Glomerular endothelial cell (primary cell): ENCODE data around the gene ZBBX. TPM values are rescaled to one million over a fixed set of nuclear protein-coding genes. Genes with fewer than 3 reads are reported as not detected.
"Not testable (repeated sequence)": the region's sequence is repeated elsewhere in the genome, so short reads cannot be mapped to it uniquely, and the experiment has no call there.

Experiments
- DNase-seq: peaks from one replicate; pipeline ENCODE4 v3.0.0-alpha.2; 2011; ENCODE audit warnings: low read depth, low spot score; ENCODE audit errors: extremely low read depth
- total RNA-seq: library from RNA; depleted of rRNA; stranded (reverse); fragments of >200 nt; gene quantifications from 2 replicates; pipeline ENCODE4 v1.2.3, GENCODE V29; 2015

Gene ZBBX, protein sequence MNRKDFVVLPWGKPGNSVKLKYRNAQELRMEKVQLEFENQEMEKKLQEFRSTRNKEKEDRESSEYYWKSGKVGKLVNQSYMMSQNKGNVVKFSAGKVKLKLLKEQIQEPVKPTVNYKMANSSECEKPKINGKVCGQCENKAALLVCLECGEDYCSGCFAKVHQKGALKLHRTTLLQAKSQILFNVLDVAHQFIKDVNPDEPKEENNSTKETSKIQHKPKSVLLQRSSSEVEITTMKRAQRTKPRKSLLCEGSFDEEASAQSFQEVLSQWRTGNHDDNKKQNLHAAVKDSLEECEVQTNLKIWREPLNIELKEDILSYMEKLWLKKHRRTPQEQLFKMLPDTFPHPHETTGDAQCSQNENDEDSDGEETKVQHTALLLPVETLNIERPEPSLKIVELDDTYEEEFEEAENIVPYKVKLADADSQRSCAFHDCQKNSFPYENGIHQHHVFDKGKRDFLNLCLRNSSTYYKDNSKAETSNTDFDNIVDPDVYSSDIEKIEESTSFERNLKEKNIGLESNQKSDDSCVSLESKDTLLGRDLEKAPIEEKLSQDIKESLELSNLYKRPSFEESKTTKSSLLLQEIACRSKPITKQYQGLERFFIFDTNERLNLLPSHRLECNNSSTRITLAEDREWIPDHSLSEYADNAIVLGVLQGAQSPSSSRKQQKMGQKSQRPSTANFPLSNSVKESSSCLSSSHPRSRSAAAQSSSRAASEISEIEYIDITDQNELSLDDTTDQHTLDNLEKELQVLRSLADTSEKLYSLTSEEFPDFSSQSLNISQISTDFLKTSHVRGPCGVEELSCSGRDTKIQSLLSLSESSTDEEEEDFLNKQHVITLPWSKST
- total RNA-seq, result 0.47 TPM in 1 of 2 replicates, not detected in the other

DNA sequence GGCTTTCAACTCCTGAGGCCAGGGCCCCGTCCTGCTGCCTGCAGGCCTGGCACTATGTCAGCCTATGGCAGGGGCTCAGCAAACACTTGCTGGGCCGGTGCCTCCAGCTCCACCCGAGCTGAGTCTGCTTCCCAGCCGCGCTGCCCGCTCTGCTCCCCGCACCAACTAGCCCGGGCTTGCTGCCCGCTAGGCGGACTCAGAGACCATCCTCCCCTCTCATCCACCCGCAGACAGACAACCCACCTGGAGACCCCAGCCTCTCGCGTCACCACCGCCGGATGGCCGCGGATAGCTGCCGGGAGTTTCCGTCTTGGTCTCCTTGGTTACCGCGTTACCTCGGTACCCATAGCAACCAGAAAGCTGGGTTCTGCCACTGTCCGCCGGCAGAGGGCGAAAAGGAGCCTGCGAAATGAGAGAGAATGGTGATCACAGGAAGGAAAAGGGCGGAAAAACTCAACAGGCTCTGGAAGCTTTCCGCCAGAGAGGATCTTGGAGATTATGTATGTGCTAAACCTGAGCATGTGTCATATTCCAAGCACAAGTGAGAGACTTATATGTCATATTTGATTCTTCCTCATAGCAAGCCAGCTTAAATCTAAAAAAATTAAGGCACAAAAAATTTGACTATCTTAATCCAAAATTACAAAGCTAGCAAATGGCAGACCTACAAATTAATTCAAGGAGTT, at the start of gene ZBBX:
ZBBX (minus strand) TSS at position 294 of the 686 bp plus-strand sequence. CDS start 7,396 bp downstream, outside the sequence.
- peak; percentile 50 for DNase-seq

DNA sequence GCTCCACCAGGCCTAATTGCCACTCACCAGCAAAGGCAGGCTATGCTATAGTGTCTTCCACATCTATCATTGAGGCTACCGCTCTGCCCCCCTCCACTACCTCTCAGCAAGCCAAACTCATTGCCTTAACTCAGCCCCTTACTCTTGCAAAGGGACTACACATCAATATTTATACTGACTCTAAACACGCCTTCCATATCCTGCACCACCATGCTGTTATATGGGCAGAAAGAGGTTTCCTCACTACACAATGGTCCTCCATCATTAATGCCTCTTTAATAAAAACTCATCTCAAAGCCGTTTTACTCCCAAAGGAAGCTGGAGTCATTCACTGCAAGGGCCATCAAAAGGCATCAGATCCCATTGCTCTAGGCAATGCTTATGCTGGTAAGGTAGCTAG, 46.9 kb upstream of the ZBBX start:
- not testable (repeated sequence) for DNase-seq

DNA sequence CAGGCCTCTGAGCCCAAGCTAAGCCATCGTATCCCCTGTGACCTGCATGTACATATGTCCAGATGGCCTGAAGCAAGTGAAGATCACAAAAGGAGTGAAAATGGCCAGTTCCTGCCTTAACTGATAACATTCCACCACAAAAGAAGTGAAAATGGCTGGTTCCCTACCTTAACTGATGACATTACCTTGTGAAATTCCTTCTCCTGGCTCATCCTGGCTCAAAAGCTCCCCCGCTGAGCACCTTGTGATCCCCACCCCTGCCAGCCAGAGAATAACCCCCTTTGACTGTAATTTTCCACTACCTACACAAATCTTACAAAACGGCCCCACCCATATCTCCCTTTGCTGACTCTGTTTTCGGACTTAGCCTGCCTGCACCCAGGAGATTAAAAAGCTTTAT, 42.3 kb upstream of the ZBBX start:
- not testable (repeated sequence) for DNase-seq

GRCh38 chr3:167409611-167410010, 29.5 kb upstream of the ZBBX start:
- DNase-seq, result no peak

DNA sequence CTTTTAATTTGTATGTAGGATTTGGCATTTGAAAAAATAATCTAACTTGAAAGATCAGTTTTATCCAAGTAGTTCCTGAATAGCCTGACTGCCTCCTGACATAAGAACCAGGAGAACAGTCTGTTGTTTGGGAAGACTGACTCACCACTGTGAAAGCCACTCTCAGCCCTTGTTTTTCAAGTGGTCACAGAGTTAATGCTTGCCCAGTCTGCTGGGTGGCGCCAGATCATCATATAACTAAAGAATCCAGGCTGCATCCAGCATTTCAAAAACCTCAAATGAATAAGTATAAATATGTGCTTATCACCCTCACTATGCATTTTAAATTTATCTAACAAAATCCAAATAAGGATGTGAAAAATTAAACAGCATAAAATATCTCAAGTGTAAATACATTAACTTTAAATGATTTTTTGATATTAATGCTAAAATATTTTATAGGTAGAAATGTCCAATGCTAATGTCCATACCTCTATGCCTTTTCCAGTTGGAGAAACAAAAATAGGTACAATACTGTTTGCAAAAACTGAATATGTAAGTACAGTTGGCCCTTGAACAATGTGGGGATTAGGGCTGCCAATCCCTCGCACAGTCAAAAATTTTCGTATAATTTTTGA, 26.9 kb upstream of the ZBBX start:
- DNase-seq, result peak; percentile 3

GRCh38 chr3:167397826-167398225, 17.7 kb upstream of the ZBBX start:
- DNase-seq, result no peak

DNA sequence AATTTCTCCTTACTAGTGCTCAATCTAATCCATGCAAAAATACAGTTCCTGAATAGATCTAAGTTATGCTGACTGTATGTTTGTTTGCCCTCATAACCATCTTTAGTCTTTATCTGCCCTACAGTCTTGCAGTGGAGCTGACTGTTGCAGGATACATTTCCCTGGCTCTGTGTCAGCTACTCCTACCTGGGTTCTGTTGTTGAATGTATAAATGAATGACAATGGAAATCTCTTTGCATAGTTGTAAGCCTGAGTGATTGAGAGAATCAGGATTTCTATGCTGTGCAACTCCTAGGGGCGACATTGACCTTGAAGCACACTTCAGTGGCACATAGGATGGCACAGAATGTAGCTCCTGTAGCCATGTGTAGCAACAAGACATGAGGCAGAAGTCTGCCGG, 16.0 kb upstream of the ZBBX start:
- DNase-seq, result no peak

- DNase-seq, result no peak
Observed at GRCh38 chr3:167394003-167394402, 13.9 kb upstream of the ZBBX start.

- DNase-seq, result no peak
Observed at GRCh38 chr3:167382155-167382554, 2.1 kb upstream of the ZBBX start.

GRCh38 chr3:167375478-167375877, 4.6 kb downstream of the ZBBX start:
- DNase-seq, result no peak

DNA sequence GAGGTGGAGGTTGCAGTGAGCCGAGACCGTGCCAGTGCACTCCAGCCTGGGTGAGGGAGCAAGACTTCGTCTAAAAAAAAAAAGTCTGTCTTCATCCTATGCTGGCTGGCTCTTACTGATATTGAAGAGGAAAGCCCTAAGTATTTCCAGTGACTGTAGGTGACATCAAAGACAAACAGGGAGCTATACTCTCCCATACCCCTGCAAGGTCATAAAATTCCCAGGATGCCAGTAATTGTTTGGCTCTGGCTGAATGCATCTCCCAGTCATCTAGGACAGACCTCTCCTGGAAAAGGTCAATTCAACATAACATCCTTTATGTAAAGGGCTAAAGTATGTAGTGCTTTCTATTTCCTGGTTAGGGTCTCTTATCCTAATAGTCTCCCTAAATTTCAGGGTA, 8.0 kb downstream of the ZBBX start:
- DNase-seq, result no peak

- DNase-seq, result no peak
Observed at GRCh38 chr3:167361948-167362347, 18.1 kb downstream of the ZBBX start.

DNA sequence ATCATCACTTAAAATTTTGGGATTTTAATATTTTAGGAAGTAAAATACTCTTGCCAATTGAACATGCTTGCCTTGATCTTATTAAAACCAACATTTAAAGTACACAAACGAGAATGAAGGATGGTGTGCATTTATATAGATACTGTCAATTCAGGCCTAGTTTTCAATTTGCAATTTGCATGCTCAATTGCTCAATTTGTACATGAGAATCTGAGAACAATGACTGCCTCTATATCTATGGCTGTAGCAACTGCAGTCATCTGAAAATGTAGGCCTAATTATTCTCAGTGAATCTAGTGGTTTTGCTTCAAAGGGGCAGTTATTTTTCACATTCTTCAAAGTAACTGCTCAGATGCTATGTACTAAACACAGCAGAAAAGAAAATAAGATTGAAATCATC, 18.8 kb downstream of the ZBBX start:
- DNase-seq, result no peak

DNA sequence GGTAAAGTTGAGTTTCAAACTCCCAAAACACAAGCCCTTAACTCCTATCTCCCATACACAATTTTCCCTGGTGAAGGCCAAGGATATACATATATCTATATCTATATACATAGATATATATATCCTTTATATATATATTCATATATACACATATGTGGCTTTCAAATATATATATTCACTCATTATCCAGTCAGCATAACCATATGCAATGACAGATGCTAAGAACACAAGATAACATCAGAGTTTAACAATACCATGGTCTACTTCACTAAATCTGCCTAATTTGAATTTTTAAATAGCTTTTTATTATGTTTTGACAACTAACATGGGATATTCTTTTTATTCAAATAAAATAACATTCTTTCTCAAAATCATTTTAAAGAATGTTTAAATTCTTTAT, 24.7 kb downstream of the ZBBX start:
- DNase-seq, result no peak

DNA sequence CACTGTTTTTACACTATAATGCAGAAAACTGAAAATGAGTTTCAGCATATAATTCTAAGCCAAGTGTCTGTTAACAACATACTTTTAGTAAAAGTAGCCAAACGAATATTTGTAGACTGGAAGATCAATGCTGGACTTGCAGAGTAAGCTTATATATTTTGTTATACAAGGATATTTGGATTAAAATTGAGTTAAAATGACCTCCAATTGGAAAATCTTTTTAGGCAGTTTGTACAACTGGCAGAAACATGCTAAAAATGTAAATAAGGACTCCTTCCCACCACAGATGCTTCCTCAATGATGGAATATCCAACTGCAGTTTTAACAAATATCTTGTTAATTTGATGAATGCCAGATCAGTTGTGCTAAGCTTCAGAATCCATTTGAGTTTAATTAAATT, 25.3 kb downstream of the ZBBX start:
- DNase-seq, result no peak

DNA sequence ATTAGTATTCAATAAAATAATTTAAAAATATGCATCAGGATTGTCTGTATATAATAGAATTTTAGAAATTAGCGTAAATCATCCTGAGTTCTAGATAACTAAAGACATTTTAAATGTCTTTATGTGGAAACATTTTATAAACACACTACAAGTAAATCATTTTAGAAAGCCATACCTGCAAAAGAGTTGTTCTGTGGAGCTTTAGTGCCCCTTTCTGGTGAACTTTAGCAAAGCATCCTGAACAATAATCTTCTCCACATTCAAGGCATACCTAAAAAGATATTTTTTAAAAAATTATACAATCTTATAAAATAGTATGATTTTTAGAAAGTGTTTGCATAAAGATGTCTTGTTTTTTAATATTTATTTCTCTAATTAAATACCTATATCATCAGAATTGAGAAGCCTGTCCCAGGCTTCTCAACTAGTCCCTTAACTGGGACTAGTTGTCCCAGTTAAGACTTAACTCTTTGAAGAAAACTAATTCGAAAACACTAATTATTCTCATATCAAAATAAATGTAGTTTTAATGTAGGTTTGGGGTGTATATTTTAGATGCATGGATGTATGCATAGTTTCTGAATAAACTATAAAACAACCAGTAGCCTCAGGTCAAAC, 29.7 kb downstream of the ZBBX start:
- no peak for DNase-seq

GRCh38 chr3:167346171-167346570, 33.9 kb downstream of the ZBBX start:
- no peak for DNase-seq

- no peak for DNase-seq
Observed at GRCh38 chr3:167330993-167331785, 48.9 kb downstream of the ZBBX start.

- DNase-seq, result no peak
Observed at GRCh38 chr3:167323572-167323971, 56.5 kb downstream of the ZBBX start.
